ENCODE results near the gene TBC1D16.

The TBC1D16 gene

DNA sequence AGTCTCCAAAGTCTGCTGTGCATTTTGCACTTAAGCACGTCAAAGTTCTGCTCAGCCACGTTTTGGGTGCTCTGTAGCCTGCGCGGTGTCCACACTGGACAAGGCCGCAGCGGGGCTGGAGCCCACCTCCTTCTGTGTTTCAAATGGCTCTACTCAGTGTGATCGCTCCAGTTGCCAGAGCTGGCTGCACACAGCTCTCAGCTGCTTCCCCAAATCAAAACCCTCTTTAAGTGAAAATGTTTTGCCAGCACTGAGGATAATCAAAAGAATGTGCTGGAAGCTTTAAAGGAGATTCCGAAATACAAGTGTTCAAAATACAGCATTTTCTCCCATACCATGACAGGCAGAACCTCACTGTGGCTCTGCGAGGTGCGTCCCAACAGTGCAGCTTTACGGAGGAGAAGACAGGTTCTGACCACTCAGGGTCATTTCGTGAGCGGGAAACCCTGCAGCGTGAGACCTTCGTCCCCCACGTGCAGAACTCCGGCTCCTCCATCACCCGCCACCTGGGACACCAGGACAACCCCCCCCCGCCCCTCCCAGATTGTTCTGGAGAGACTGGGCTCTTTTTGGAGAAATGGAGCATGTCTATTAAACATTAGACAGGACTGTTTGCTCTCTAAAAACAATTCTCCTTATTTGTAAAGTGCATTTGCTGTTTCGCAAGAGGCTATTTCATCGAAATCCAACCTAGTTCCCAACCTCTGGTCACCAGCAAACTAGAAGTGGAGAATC lies 16.6 kb downstream of the TBC1D16 start:
- H3K4me3 ChIP-seq (ENCODE audit: low read depth, low read length): no peak overlapping the region
- no peak for DNase-seq (ENCODE audit: low read depth, low spot score)
- in situ Hi-C loops (cut with HindIII; ENCODE audit: low sequenced_read_pairs): no loop called here
- TF ChIP-seq, protein P1, sequence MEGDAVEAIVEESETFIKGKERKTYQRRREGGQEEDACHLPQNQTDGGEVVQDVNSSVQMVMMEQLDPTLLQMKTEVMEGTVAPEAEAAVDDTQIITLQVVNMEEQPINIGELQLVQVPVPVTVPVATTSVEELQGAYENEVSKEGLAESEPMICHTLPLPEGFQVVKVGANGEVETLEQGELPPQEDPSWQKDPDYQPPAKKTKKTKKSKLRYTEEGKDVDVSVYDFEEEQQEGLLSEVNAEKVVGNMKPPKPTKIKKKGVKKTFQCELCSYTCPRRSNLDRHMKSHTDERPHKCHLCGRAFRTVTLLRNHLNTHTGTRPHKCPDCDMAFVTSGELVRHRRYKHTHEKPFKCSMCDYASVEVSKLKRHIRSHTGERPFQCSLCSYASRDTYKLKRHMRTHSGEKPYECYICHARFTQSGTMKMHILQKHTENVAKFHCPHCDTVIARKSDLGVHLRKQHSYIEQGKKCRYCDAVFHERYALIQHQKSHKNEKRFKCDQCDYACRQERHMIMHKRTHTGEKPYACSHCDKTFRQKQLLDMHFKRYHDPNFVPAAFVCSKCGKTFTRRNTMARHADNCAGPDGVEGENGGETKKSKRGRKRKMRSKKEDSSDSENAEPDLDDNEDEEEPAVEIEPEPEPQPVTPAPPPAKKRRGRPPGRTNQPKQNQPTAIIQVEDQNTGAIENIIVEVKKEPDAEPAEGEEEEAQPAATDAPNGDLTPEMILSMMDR (IDR thresholded peaks at IDR 0.05; ENCODE audit: low read depth, low read length): no peak

DNA sequence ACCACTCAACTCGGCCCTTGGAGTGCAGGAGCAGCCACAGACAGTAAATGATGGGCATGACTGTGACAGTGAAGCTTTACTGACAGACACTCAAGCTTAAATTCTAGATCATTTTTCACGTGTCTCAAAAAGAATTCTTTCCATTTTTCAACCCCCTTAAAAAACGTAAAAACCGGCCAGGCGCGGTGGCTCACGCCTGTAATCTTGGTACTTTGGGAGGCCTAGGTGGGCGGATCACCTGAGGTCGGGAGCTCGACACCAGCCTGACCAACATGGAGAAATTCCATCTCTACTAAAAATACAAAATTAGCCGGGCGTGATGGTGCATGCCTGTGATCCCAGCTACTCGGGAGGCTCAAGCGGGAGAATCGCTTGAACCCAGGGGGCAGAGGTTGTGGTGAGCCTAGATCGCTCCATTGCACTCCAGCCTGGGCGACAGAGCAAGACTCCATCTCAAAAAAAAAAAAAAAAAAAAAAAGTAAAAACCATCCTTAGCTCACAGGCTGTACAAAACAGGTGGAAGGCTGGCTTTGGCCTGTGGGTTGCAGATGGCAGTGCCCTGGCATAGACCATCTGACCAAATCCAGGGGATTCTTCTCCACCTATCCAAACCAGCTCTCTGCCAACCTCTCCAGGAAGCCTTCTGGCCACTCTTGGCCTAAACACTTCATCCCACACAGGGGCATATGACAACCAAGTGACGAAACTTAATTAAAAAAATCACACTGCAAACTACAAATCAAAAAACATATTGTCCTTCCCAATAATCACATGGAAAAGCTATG lies 18.3 kb downstream of the TBC1D16 start:
- TF ChIP-seq, protein P1 (IDR thresholded peaks at IDR 0.05; ENCODE audit: low read depth, low read length): no peak
- H3K4me3 ChIP-seq (ENCODE audit: low read depth, low read length): no peak overlapping the region
- in situ Hi-C loops (cut with HindIII; ENCODE audit: low sequenced_read_pairs): no loop called here
- no peak for DNase-seq (ENCODE audit: low read depth, low spot score)

DNA sequence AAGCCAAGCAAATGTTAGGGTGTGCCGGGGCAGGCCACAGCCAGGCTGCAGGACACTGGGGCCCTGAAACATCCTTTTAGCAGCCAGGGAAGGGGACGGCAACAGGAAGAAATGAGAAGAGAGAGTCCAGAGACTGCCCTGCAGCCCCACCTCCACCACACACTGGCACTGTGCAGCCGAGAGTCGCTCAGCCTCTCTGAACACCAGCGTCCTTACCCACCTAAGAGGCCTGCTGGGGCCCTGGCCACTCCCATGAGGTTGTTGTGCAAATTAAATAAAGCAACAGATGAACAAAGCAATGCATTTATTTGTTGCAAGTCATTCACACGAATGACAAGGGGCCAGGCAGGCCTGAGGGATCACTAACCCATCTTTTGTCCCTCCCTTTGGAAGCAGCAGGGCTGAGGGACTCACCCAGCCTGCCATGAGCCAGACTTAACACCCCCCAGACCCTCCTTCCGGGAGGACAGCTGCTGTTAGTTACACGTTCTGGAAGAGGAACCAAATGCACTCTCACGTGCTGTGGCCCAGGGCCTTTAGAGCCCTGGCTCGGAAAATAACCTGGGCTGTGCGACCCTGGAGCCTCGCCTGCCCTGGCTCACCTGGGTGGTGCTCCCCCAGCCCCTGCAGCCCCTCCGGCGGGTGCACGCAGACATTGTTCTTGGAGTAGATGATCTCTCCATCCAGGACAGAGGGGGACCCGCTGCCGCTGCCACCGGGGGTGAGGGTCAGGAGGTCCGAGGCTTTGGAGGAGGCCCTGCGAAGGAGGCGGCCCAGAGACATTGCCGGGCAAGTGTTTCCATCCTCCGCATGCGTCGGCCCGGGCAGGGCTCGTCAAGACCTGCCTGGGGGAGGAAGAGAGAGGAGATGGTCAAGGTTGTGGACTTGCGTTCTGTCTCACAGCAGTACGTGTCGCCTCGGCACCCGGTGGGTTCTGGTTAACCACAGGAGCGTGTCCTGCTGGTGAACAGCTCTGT lies 22.6 kb downstream of the TBC1D16 start:
- H3K4me3 ChIP-seq (ENCODE audit: low read depth, low read length): no peak overlapping the region
- in situ Hi-C loops (cut with HindIII; ENCODE audit: low sequenced_read_pairs): no loop called here
- TF ChIP-seq, protein P1 (IDR thresholded peaks at IDR 0.05; ENCODE audit: low read depth, low read length): no peak
- no peak for DNase-seq (ENCODE audit: low read depth, low spot score)

DNA sequence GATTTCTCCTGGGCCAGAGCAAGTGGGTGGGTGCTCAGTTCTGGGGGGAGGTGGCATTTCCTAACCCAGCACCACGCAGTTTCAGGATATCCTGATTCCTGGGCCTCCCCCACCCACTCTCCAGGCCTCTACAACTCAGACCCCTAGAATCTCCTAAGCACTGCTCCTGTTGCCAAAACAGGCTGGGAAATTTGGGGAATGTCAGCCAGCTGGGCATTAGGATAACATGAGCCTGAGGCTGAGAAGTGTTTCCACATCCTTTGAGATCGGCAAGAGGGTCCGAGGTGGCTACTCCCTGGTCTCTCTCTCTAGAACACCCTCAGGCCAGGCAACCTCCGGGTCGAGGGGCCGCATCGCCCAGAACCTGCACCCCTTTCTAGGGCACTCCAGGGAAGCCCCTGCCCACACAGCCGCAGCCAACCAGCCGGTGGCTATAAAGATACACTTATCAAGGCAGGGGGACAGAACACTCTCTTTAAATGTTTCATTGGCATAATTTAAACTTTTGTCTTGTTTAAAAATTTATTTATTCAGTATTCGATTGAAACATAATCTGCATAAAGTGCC lies 23.6 kb downstream of the TBC1D16 start:
- TF ChIP-seq, protein P1 (IDR thresholded peaks at IDR 0.05; ENCODE audit: low read depth, low read length): no peak
- H3K4me3 ChIP-seq (ENCODE audit: low read depth, low read length): no peak overlapping the region
- no peak for DNase-seq (ENCODE audit: low read depth, low spot score)

DNA sequence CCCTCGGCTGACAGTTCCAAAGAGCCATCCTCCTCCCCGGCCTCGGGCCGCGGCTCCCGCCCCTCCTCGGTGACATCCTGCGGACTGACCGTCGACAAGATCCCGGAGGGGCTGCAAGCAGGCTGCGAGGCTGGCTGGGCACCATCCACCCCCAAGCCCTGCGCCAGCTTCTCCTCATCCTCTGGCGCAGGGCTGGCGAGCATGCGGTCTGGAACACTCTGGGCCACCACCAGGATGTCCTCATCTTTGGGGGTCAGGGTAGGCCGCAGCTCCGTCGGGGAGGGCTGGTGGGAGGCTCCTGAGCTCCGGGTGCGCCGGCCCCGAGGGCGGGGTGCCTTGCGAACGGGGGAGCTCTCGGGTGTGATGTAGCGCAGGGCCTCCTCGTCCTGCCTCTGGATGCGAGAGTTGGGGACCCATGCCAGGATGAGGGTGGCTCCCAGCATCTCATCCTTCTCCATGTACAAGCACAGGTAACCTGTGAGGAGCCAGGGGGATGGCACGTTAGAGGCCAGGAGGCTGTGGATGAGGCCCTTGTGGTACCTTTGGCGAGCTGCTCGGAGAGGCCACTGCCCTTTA lies 25.3 kb downstream of the TBC1D16 start:
- H3K4me3 ChIP-seq (ENCODE audit: low read depth, low read length): no peak overlapping the region
- in situ Hi-C loops (cut with HindIII; ENCODE audit: low sequenced_read_pairs): no loop called here
- DNase-seq (ENCODE audit: low read depth, low spot score): no peak
- TF ChIP-seq, protein P1 (IDR thresholded peaks at IDR 0.05; ENCODE audit: low read depth, low read length): no peak

More for the DNA sequence above, 23.6 kb downstream of the TBC1D16 start:
- in situ Hi-C loops (cut with HindIII; ENCODE audit: low sequenced_read_pairs): no loop called here
